Measurements from ENCODE around the gene TPPP.

GRCh38 chr5:670396-671270 is 22.5 kb downstream of the TPPP start:
- no peak for TF ChIP-seq CTCF (IDR thresholded peaks at IDR 0.05)
- no peak for TF ChIP-seq POLR2A (IDR thresholded peaks at IDR 0.05)
